Stimulated activated memory B cell treated with anti-CD40 and anti-IgM and Interleukin-4, amounts not matched to agents 10 μg/mL and 1 μg/mL and 100 μg/mL, for 72 hours (primary cell): ENCODE data around the gene APCDD1.

ENCODE experiments used
- ATAC-seq: fragments of 150-1000 bp; cut with Tn5 transposase; 2 replicates; pipeline ENCODE4 v1.10.0; 2021
- H3K27ac Mint-ChIP-seq: one replicate; pipeline ENCODE4 v1.8.0; 2022; ENCODE audit warnings: mild to moderate bottlenecking, mixed read lengths
- H3K27me3 Mint-ChIP-seq: one replicate; pipeline ENCODE4 v1.8.0; 2022; ENCODE audit warnings: mixed read lengths
- H3K36me3 Mint-ChIP-seq: one replicate; pipeline ENCODE4 v1.8.0; 2022; ENCODE audit warnings: mixed read lengths
- H3K4me1 Mint-ChIP-seq: one replicate; pipeline ENCODE4 v1.8.0; 2022; ENCODE audit warnings: mixed read lengths
- H3K4me3 Mint-ChIP-seq: one replicate; pipeline ENCODE4 v1.8.0; 2022; ENCODE audit warnings: mild to moderate bottlenecking, moderate library complexity, mixed read lengths
- H3K9me3 Mint-ChIP-seq: one replicate; pipeline ENCODE4 v1.8.0; 2022; ENCODE audit warnings: mixed read lengths

The APCDD1 gene

GRCh38 chr18:10420561-10421352 is 33.7 kb upstream of the APCDD1 start:
- Mint-ChIP-seq H3K9me3 (peaks cover 7% of the 10 kb centered on the region), H3K4me1 (no peaks in the 10 kb centered on the region), H3K4me3 (no peak overlapping the region), H3K27me3 (peaks cover 34% of the 10 kb centered on the region), H3K27ac (no peak overlapping the region), H3K36me3 (peaks cover 5% of the 10 kb centered on the region)
- ATAC-seq = no peak

DNA sequence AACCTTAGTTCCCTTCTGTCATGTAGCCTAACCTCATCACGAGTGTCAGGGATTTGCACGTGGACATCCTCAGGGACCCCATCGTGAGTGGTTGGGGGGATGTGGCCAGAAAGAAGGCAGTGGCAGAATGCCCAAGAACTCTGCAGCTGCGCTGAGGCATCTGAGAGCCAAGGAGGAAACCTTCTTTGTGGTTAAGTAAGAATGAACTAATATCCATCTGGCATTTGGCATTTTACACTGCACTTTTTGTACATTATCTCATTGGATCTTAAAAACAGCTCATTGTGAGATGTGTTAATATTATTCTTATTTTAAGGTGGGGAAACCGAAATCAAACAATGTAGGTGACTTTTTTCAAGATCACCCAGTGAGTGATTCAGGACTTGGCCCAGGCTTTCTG is 32.6 kb upstream of the APCDD1 start:
- H3K4me3 Mint-ChIP-seq = no peak overlapping the region
- no peak for ATAC-seq
- H3K9me3 Mint-ChIP-seq = peaks cover 7% of the 10 kb centered on the region
- H3K36me3 Mint-ChIP-seq = peaks cover 5% of the 10 kb centered on the region
- no peak overlapping the region for H3K27ac Mint-ChIP-seq
- peaks cover 41% of the 10 kb centered on the region for H3K27me3 Mint-ChIP-seq
- H3K4me1 Mint-ChIP-seq = no peaks in the 10 kb centered on the region

DNA sequence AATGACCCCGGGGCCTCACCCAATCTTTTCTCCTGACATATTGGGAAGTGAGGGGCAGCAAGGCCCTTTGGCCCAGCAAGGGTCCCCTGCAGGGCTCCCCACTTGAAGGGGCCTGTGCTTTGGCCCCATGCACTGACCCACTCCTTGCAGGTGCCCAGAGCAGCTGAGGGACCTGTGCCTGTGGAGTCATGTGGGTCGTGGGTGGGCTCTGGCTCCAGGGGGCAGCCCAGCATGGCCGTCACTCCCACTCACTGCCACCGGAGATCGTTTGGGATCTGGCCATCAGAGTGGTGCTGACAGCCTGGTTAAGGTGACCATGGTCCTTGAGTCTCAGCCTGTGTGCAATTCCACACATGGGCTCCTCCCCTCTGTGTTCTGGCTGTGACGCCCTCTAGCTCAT is 31.7 kb upstream of the APCDD1 start:
- peaks cover 7% of the 10 kb centered on the region for H3K9me3 Mint-ChIP-seq
- H3K4me3 Mint-ChIP-seq = no peak overlapping the region
- H3K4me1 Mint-ChIP-seq = no peaks in the 10 kb centered on the region
- H3K27me3 Mint-ChIP-seq = peaks cover 41% of the 10 kb centered on the region
- no peak overlapping the region for H3K27ac Mint-ChIP-seq
- ATAC-seq = no peak
- peaks cover 5% of the 10 kb centered on the region for H3K36me3 Mint-ChIP-seq

GRCh38 chr18:10424585-10425307 is 29.7 kb upstream of the APCDD1 start:
- Mint-ChIP-seq H3K4me3 (no peak overlapping the region), H3K9me3 (peaks cover 7% of the 10 kb centered on the region), H3K27ac (no peak overlapping the region), H3K27me3 (peaks cover 49% of the 10 kb centered on the region), H3K4me1 (no peaks in the 10 kb centered on the region), H3K36me3 (peaks cover 5% of the 10 kb centered on the region)
- no peak for ATAC-seq

DNA sequence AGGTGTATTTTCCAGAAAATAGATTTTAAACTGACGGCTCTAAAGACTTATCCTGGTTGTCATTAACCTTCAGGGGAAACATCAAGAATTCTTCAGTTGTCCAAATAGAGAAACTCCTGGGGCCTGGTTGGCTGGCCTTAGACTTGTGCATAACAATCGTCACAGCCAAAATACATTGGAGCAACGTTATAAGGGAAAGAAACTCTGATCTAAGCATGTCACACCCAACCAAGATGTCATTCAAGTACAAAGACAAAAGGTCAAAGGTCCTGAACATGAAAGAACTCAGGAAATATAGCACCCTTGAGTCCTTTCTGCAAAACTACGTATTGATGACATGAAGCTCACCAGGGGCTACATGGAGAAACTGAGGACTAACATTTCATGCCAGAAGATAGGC is 23.8 kb upstream of the APCDD1 start:
- ATAC-seq = no peak
- H3K27me3 Mint-ChIP-seq = peaks cover 16% of the 10 kb centered on the region
- no peak overlapping the region for H3K4me3 Mint-ChIP-seq
- H3K36me3 Mint-ChIP-seq = no peaks in the 10 kb centered on the region
- no peaks in the 10 kb centered on the region for H3K9me3 Mint-ChIP-seq
- no peak overlapping the region for H3K27ac Mint-ChIP-seq
- no peaks in the 10 kb centered on the region for H3K4me1 Mint-ChIP-seq

- Mint-ChIP-seq H3K36me3 (no peaks in the 10 kb centered on the region), H3K27me3 (peaks cover 8% of the 10 kb centered on the region), H3K27ac (no peak overlapping the region), H3K9me3 (no peaks in the 10 kb centered on the region), H3K4me3 (no peak overlapping the region), H3K4me1 (no peaks in the 10 kb centered on the region)
- ATAC-seq = no peak
Observed at GRCh38 chr18:10431680-10432079, 22.8 kb upstream of the APCDD1 start.

- Mint-ChIP-seq H3K9me3 (no peaks in the 10 kb centered on the region), H3K36me3 (no peaks in the 10 kb centered on the region), H3K4me3 (no peak overlapping the region), H3K27ac (no peak overlapping the region), H3K27me3 (peaks cover 8% of the 10 kb centered on the region), H3K4me1 (no peaks in the 10 kb centered on the region)
- ATAC-seq = no peak
Observed at GRCh38 chr18:10432781-10433180, 21.7 kb upstream of the APCDD1 start.

- H3K9me3 Mint-ChIP-seq = no peaks in the 10 kb centered on the region
- H3K4me1 Mint-ChIP-seq = no peaks in the 10 kb centered on the region
- no peak for ATAC-seq
- no peaks in the 10 kb centered on the region for H3K36me3 Mint-ChIP-seq
- H3K4me3 Mint-ChIP-seq = no peak overlapping the region
- H3K27me3 Mint-ChIP-seq = no peaks in the 10 kb centered on the region
- no peak overlapping the region for H3K27ac Mint-ChIP-seq
Observed at GRCh38 chr18:10436160-10436559, 18.3 kb upstream of the APCDD1 start.

GRCh38 chr18:10437837-10438236 is 16.6 kb upstream of the APCDD1 start:
- Mint-ChIP-seq H3K4me1 (no peaks in the 10 kb centered on the region), H3K4me3 (no peak overlapping the region), H3K27ac (no peak overlapping the region), H3K9me3 (no peaks in the 10 kb centered on the region), H3K27me3 (peaks cover 11% of the 10 kb centered on the region), H3K36me3 (no peaks in the 10 kb centered on the region)
- ATAC-seq = no peak

DNA sequence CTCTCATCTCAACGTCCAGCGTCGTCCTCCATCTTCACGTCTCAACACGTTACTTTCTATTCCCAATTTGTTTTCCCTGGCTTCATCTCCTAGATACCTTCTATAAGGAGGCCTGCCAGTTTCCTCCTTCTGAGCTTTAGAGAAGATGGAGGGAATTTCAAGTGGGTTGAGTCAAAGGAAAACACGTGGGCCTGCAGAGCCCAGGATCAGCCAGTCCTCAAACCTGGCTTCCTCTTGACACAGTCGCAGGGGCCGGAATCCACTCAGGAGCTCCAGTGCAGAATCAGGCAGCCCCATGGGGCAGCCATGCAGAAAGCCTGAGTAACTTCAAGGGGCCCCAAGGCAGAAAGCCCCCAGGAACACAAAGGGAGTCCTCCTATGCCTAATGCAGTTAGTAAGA is 14.5 kb upstream of the APCDD1 start:
- H3K9me3 Mint-ChIP-seq = no peaks in the 10 kb centered on the region
- no peak overlapping the region for H3K4me3 Mint-ChIP-seq
- H3K27me3 Mint-ChIP-seq = peaks cover 19% of the 10 kb centered on the region

GRCh38 chr18:10440884-10441283 is 13.6 kb upstream of the APCDD1 start:
- no peak overlapping the region for H3K4me3 Mint-ChIP-seq
- peaks cover 21% of the 10 kb centered on the region for H3K27me3 Mint-ChIP-seq
- H3K9me3 Mint-ChIP-seq = no peaks in the 10 kb centered on the region
- no peak overlapping the region for H3K27ac Mint-ChIP-seq
- no peaks in the 10 kb centered on the region for H3K36me3 Mint-ChIP-seq
- no peaks in the 10 kb centered on the region for H3K4me1 Mint-ChIP-seq
- no peak for ATAC-seq

More for the DNA sequence above, 14.5 kb upstream of the APCDD1 start:
- Mint-ChIP-seq H3K4me1 (no peaks in the 10 kb centered on the region), H3K36me3 (no peaks in the 10 kb centered on the region), H3K27ac (no peak overlapping the region)
- no peak for ATAC-seq

DNA sequence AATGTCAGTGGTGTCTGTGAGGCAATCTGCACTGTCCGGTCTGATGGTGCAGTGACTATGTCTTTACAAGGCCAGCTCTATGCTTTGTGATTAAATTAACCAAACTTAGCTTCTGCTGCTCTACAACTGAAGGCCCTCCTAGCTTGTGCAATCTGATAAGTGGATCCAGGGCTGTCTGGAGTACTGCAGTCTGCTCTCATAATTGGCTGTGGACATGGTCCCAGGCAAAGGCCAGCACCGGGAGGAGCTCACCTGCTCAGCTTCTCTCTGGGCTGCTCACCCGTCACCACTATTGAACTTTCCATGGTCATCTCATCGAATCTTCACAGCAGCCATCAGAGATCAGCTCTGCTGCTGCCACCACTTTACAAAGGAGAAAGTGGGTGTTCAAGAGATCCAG is 13.0 kb upstream of the APCDD1 start:
- ATAC-seq = no peak
- Mint-ChIP-seq H3K36me3 (no peaks in the 10 kb centered on the region), H3K4me1 (no peaks in the 10 kb centered on the region), H3K9me3 (no peaks in the 10 kb centered on the region), H3K4me3 (no peak overlapping the region), H3K27ac (no peak overlapping the region), H3K27me3 (peaks cover 21% of the 10 kb centered on the region)

- Mint-ChIP-seq H3K36me3 (no peaks in the 10 kb centered on the region), H3K4me1 (no peaks in the 10 kb centered on the region), H3K4me3 (no peak overlapping the region), H3K27me3 (peaks cover 21% of the 10 kb centered on the region), H3K27ac (no peak overlapping the region), H3K9me3 (no peaks in the 10 kb centered on the region)
- ATAC-seq = no peak
Observed at GRCh38 chr18:10442551-10442971, 11.9 kb upstream of the APCDD1 start.

DNA sequence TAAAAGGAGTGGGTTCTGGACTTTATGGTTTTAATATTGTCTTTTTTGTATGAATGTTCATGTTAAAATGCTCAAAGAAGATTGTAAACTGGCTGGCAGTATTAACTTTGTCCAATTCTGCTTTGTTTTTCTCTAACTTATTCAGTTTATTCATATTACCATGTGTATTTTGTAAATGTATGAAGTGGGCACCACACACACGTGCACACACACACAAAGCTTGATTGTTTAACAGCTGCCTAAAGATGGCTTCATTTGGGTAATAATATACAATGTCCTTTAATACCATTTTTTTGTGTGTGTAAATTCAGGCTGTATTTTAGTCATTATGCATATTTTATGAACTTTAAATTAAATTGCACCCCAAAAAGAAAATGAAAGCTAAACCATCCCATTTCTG is 11.4 kb upstream of the APCDD1 start:
- Mint-ChIP-seq H3K27ac (no peak overlapping the region), H3K36me3 (no peaks in the 10 kb centered on the region), H3K4me1 (no peaks in the 10 kb centered on the region), H3K9me3 (no peaks in the 10 kb centered on the region), H3K27me3 (peaks cover 21% of the 10 kb centered on the region), H3K4me3 (no peak overlapping the region)
- ATAC-seq = no peak

DNA sequence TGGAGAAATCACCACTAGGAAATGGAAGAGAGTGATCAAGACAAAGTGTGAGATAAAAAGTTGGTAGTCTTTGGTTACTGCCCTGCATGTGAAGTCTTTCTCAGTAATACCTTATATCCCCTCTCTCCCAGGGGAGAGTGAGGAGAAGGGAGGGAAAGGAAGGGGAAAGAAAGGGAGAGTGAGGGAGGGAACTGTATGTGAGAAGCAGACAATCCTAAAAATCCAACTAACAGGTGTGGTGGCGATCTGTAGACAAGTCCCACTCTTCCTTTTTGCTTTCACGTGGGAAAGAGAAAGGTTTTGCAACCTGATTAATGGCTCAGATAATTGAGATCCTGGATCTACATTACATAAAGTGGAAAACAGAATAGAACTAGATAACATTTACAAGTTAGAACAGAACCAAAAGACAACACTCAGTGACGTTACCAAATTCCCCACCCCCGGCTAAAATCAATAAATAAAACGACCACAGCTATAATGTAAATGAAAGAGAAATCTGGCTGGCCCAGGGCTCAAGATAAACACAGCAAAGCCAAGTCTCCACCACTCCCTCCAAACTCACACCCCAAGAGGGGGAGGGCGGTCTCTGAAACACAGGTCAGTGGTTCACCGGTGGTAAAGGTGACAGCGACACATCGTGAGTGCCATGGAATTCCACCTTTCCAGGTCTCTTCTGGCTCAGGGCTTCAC is 10.0 kb upstream of the APCDD1 start:
- H3K9me3 Mint-ChIP-seq = no peaks in the 10 kb centered on the region
- ATAC-seq = no peak
- no peaks in the 10 kb centered on the region for H3K36me3 Mint-ChIP-seq
- H3K4me1 Mint-ChIP-seq = no peaks in the 10 kb centered on the region
- peaks cover 21% of the 10 kb centered on the region for H3K27me3 Mint-ChIP-seq
- H3K27ac Mint-ChIP-seq = no peak overlapping the region
- H3K4me3 Mint-ChIP-seq = no peak overlapping the region
